NB4 (cell line): Measurements from ENCODE around the gene MVB12A.

Experiments used
- POLR2A ChIP-seq: IDR thresholded peaks from 2 replicates; pipeline ENCODE4 v1.6.1; 2011; ENCODE audit warnings: mild to moderate bottlenecking; ENCODE audit not compliant: insufficient read length; ENCODE audit errors: extremely low read depth
- TF ChIP-seq, protein P1 (sequence below): IDR thresholded peaks from one replicate; pipeline ENCODE4 v1.5.1; 2012; ENCODE audit warnings: low read depth, low read length

DNA sequence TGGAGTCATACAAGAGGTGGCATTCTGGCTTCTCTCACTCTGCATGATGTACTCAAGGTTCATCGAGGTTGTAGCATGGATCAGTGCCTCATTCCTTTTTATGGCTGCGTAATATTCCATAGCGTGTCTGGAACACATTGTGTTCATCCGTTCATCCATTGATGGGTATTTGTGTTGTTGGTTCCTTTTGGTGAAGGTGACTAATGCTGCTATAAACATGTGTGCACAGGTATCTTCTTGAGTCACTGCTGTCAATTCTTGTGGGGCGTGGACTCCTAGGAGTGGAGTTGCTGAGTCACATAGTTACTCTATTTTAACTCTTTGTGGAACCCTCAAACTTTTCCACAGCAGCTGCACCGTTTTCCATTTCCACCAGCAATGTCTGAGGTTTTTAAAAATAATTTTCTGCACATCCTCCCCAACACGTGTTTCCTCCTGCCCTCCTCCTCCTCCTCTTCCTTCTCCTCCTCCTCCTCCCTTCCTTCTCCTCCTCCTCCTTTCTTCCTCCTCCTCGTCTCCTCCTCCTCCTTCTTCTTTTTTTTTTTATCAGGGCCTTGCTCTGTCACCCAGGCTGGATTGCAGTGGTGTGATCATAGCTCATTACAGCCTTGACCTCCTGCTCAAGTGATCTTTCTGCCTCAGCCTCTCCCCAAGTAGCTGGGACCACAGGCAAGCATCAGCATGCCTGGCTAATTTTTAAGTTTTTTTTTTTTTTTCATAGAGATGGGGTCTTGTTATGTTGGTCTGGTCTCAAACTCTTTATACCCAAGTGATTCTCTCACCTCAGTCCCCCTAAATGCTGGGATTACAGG lies 30.6 kb downstream of the MVB12A start:
- TF ChIP-seq POLR2A = no peak
- TF ChIP-seq, protein P1, sequence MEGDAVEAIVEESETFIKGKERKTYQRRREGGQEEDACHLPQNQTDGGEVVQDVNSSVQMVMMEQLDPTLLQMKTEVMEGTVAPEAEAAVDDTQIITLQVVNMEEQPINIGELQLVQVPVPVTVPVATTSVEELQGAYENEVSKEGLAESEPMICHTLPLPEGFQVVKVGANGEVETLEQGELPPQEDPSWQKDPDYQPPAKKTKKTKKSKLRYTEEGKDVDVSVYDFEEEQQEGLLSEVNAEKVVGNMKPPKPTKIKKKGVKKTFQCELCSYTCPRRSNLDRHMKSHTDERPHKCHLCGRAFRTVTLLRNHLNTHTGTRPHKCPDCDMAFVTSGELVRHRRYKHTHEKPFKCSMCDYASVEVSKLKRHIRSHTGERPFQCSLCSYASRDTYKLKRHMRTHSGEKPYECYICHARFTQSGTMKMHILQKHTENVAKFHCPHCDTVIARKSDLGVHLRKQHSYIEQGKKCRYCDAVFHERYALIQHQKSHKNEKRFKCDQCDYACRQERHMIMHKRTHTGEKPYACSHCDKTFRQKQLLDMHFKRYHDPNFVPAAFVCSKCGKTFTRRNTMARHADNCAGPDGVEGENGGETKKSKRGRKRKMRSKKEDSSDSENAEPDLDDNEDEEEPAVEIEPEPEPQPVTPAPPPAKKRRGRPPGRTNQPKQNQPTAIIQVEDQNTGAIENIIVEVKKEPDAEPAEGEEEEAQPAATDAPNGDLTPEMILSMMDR = no peak
